DOHH2 (cell line): Measurements from ENCODE around the gene LIN37.

Experiments used
- H3F3A ChIP-seq: fragments of 200-600 bp; sonication (generic), shearing (Covaris generic); 2 replicates; pipeline ENCODE4 v1.6.0; 2016; ENCODE audit warnings: antibody characterized with exemption, mild to moderate bottlenecking; ENCODE audit not compliant: control insufficient read depth, insufficient read depth
- H3K27ac ChIP-seq: fragments of 200-600 bp; sonication (generic); 2 replicates; pipeline ENCODE4 v1.5.1; 2014; ENCODE audit warnings: low read depth, mild to moderate bottlenecking, low read length, moderate library complexity
- H3K27me3 ChIP-seq: fragments of 200-600 bp; sonication (generic); 2 replicates; pipeline ENCODE4 v1.6.1; 2014; ENCODE audit warnings: mild to moderate bottlenecking, low read length, mixed read lengths; ENCODE audit not compliant: control insufficient read depth
- H3K36me3 ChIP-seq: fragments of 200-600 bp; sonication (generic); 2 replicates; pipeline ENCODE4 v1.6.1; 2014; ENCODE audit warnings: mild to moderate bottlenecking, low read length, moderate library complexity, mixed read lengths; ENCODE audit not compliant: control insufficient read depth
- H3K4me1 ChIP-seq: fragments of 200-600 bp; sonication (generic); 2 replicates; pipeline ENCODE4 v1.6.1; 2014; ENCODE audit warnings: mild to moderate bottlenecking, low read length, mixed read lengths; ENCODE audit not compliant: control insufficient read depth
- H3K4me2 ChIP-seq: fragments of 200-600 bp; sonication (generic); 2 replicates; pipeline ENCODE4 v1.6.0; 2014; ENCODE audit warnings: mild to moderate bottlenecking, low read length, moderate library complexity
- H3K4me3 ChIP-seq: fragments of 200-600 bp; sonication (generic); 2 replicates; pipeline ENCODE4 v1.5.1; 2014; ENCODE audit warnings: mild to moderate bottlenecking, low read length, mixed read lengths
- H3K79me2 ChIP-seq: fragments of 200-600 bp; sonication (generic); 2 replicates; pipeline ENCODE4 v1.6.1; 2014; ENCODE audit warnings: mild to moderate bottlenecking, low read length, mixed read lengths; ENCODE audit not compliant: control insufficient read depth
- H3K9me2 ChIP-seq: fragments of 200-600 bp; sonication (generic); replicated peaks from 2 replicates; pipeline ENCODE4 v1.6.1; 2014; ENCODE audit warnings: mild to moderate bottlenecking, low read length, mixed read lengths; ENCODE audit not compliant: control insufficient read depth
- H3K9me3 ChIP-seq: fragments of 200-600 bp; sonication (generic); 2 replicates; pipeline ENCODE4 v1.6.1; 2014; ENCODE audit warnings: antibody characterized with exemption, low read length, mixed read lengths; ENCODE audit not compliant: control insufficient read depth, insufficient read depth
- H4K20me1 ChIP-seq: fragments of 200-600 bp; sonication (generic); 2 replicates; pipeline ENCODE4 v1.6.0; 2014; ENCODE audit warnings: low read depth, mild to moderate bottlenecking, antibody characterized with exemption, low read length, moderate library complexity; ENCODE audit not compliant: control insufficient read depth, insufficient read depth
- EZH2phosphoT487 ChIP-seq: fragments of 200-600 bp; sonication (generic); IDR thresholded peaks from 2 replicates; pipeline ENCODE4 v1.6.1; 2017; ENCODE audit warnings: borderline replicate concordance, mild to moderate bottlenecking, antibody characterized with exemption, low read length, moderate library complexity, mixed read lengths
- TF ChIP-seq, protein P1 (sequence below): fragments of 200-600 bp; sonication (generic); IDR thresholded peaks from one replicate; pipeline ENCODE4 v1.5.1; 2014; ENCODE audit warnings: antibody characterized with exemption, mild to moderate bottlenecking, low read depth, low read length; ENCODE audit not compliant: poor library complexity, severe bottlenecking

Gene LIN37

DNA sequence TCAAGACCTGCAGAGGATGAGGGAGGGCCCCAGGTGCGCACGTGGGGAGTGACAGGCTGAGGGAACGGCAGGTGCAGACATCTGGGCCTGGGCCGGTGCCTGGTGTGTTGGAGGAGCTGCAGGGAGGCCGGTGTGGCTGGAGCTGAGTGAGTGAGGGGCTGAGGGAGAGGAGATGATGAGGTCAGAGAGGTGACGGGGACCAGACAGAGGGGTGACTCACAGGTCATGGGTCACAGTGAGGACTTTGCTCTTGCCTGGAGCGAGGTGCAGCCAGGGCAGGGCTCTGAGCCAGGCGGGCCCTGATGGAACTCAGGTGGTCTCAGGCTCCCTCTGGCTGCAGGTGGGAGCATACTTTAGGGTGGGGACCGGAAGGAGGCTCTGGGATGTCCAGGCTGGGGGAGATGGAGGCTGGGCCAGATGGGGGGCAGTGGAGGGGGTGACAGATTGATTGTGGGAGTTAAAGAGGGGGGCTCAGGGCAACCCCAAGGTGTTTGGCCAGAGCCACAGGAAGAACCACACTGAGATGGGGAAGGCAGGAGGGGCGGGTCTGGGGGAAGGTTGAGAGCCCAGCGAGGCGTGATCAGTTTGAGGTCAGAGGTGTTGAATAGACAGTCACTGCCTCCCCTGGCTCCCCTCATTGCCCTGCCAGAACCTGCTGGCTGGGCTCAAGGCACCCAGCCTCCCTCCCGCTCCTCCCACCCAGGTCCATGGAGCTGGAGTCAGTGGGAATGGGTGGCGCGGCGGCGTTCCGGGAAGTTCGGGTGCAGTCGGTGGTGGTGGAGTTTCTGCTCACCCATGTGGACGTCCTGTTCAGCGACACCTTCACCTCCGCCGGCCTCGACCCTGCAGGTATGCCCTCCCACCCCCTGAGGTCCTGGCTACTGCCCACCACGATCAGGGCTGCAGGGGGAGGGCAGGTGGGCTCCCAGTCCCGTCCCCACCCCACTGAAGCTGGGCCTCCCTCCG lies 35.4 kb downstream of the LIN37 start:
- no peaks in the 10 kb centered on the region for H3K4me1 ChIP-seq
- no peak overlapping the region for H3K4me3 ChIP-seq
- no peaks in the 10 kb centered on the region for H3K9me2 ChIP-seq
- H3K36me3 ChIP-seq = no peaks in the 10 kb centered on the region
- H3K4me2 ChIP-seq = no peak overlapping the region
- H3K27me3 ChIP-seq = no peaks in the 10 kb centered on the region
- no peaks in the 10 kb centered on the region for H4K20me1 ChIP-seq
- no peaks in the 10 kb centered on the region for H3F3A ChIP-seq
- no peaks in the 10 kb centered on the region for H3K9me3 ChIP-seq
- no peak overlapping the region for H3K27ac ChIP-seq
- TF ChIP-seq, protein P1, sequence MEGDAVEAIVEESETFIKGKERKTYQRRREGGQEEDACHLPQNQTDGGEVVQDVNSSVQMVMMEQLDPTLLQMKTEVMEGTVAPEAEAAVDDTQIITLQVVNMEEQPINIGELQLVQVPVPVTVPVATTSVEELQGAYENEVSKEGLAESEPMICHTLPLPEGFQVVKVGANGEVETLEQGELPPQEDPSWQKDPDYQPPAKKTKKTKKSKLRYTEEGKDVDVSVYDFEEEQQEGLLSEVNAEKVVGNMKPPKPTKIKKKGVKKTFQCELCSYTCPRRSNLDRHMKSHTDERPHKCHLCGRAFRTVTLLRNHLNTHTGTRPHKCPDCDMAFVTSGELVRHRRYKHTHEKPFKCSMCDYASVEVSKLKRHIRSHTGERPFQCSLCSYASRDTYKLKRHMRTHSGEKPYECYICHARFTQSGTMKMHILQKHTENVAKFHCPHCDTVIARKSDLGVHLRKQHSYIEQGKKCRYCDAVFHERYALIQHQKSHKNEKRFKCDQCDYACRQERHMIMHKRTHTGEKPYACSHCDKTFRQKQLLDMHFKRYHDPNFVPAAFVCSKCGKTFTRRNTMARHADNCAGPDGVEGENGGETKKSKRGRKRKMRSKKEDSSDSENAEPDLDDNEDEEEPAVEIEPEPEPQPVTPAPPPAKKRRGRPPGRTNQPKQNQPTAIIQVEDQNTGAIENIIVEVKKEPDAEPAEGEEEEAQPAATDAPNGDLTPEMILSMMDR = no peak
- TF ChIP-seq EZH2phosphoT487 = no peak
- H3K79me2 ChIP-seq = no peaks in the 10 kb centered on the region

DNA sequence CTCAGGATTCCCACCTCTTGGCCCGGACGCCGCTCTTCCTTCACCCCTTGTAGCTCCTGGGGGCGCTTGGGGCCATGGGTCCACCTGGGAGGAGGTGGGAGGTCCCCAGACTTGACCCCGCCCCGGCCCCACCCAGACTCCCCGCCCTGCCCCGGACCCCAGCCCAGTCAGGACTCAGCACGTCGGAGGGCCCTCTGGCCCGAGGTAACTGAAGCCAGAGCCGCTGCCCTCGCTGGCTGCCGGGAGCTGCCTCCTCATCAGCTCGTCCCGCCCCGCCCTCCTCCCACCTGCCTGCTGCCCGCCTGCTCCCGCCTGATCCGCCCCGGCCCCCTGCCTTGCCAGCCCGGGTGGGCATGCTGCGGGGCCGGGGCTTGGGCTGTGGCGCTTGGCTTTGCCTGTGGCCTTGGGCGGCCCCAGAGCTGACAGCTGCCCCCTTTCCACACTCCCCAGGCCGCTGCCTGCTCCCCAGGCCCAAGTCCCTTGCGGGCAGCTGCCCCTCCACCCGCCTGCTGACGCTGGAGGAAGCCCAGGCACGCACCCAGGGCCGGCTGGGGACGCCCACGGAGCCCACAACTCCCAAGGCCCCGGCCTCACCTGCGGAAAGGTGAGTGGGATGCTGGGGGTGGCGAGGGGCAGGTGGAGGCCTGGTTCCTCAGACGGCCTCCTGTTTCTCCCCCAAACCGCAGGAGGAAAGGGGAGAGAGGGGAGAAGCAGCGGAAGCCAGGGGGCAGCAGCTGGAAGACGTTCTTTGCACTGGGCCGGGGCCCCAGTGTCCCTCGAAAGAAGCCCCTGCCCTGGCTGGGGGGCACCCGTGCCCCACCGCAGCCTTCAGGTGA lies 36.3 kb downstream of the LIN37 start:
- no peaks in the 10 kb centered on the region for H3F3A ChIP-seq
- no peaks in the 10 kb centered on the region for H3K9me3 ChIP-seq
- no peak for TF ChIP-seq EZH2phosphoT487
- TF ChIP-seq, protein P1 = no peak
- no peaks in the 10 kb centered on the region for H3K4me1 ChIP-seq
- H3K9me2 ChIP-seq = no peaks in the 10 kb centered on the region
- H3K27ac ChIP-seq = no peak overlapping the region
- no peaks in the 10 kb centered on the region for H3K79me2 ChIP-seq
- no peak overlapping the region for H3K4me2 ChIP-seq
- H4K20me1 ChIP-seq = no peaks in the 10 kb centered on the region
- no peaks in the 10 kb centered on the region for H3K36me3 ChIP-seq
- no peak overlapping the region for H3K4me3 ChIP-seq
- no peaks in the 10 kb centered on the region for H3K27me3 ChIP-seq

DNA sequence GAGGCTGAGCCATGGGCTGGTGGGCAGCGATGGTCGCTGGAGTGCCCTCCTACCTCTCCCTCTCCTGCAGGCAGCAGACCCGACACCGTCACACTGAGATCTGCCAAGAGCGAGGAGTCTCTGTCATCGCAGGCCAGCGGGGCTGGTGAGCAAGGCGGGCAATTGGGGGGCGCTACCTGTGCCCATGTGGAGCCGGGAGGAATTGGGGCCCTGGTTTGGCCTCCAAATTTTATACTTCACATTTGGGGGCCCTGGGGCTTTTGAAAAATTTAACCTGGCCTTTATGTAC lies 36.9 kb downstream of the LIN37 start:
- no peaks in the 10 kb centered on the region for H3K9me2 ChIP-seq
- H3K4me2 ChIP-seq = no peak overlapping the region
- no peaks in the 10 kb centered on the region for H3K27me3 ChIP-seq
- H3K36me3 ChIP-seq = no peaks in the 10 kb centered on the region
- TF ChIP-seq, protein P1 = no peak
- no peak for TF ChIP-seq EZH2phosphoT487
- no peaks in the 10 kb centered on the region for H3K79me2 ChIP-seq
- no peaks in the 10 kb centered on the region for H3K4me1 ChIP-seq
- H4K20me1 ChIP-seq = no peaks in the 10 kb centered on the region
- H3F3A ChIP-seq = no peaks in the 10 kb centered on the region
- H3K4me3 ChIP-seq = no peak overlapping the region
- no peak overlapping the region for H3K27ac ChIP-seq
- H3K9me3 ChIP-seq = no peaks in the 10 kb centered on the region
